ENCODE measurements around the gene TMEM98. TPM values are rescaled to one million over a fixed set of nuclear protein-coding genes. Genes with fewer than 3 reads are reported as not detected.

TMEM98 gene
- total RNA-seq, 1 experiment from 2014 or later: 67.6 TPM

DNA sequence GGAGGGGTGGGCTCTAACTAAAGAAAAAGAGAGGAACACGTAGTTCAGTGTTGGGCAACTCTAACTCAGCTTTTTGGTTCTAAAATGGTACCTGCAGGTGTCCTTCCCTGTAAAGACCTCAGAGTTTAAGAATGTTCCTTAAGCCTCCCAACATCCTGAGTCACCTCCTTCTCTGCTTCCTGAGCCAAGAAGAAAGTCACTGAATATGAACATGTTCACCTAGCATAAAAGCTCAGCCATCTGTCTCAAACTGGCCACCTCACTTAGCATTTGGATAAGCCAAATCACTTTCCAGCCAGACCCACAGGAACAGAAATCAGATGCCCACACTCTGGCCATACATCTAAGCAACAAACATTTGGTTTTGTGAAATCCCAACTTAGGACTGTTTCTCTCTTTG, 3.7 kb downstream of the TMEM98 start:
- peaks cover 6% of the 10 kb centered on the region for H3K36me3 ChIP-seq (ENCODE audit: insufficient read depth, low read length, poor library complexity, severe bottlenecking)
- ChIA-PET CTCF (no interaction called here), POLR2A (ENCODE audit: low non-redundant PET) (no interaction called here)
- no peak overlapping the region for H3K27ac ChIP-seq (ENCODE audit: low read depth, low read length, poor library complexity, severe bottlenecking)
- no peaks in the 10 kb centered on the region for H3K9me3 ChIP-seq (ENCODE audit: low read depth, low read length, poor library complexity, severe bottlenecking)
- TF ChIP-seq, protein P1, sequence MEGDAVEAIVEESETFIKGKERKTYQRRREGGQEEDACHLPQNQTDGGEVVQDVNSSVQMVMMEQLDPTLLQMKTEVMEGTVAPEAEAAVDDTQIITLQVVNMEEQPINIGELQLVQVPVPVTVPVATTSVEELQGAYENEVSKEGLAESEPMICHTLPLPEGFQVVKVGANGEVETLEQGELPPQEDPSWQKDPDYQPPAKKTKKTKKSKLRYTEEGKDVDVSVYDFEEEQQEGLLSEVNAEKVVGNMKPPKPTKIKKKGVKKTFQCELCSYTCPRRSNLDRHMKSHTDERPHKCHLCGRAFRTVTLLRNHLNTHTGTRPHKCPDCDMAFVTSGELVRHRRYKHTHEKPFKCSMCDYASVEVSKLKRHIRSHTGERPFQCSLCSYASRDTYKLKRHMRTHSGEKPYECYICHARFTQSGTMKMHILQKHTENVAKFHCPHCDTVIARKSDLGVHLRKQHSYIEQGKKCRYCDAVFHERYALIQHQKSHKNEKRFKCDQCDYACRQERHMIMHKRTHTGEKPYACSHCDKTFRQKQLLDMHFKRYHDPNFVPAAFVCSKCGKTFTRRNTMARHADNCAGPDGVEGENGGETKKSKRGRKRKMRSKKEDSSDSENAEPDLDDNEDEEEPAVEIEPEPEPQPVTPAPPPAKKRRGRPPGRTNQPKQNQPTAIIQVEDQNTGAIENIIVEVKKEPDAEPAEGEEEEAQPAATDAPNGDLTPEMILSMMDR (conservative IDR thresholded peaks at IDR 0.05; ENCODE audit: low read depth, low read length): no peak
- no peak for TF ChIP-seq EZH2 (IDR thresholded peaks at IDR 0.05; ENCODE audit: borderline replicate concordance, low read depth, low read length, poor library complexity, severe bottlenecking)
- intact Hi-C loops (cut with micrococcal nuclease; ENCODE audit: unreplicated experiment): no loop called here
- H3K27me3 ChIP-seq (replicated peaks; ENCODE audit: insufficient read depth, low read depth, low read length, poor library complexity): no peaks in the 10 kb centered on the region
- no TSS peak for BruUV-seq (replicated peaks)
- no peak overlapping the region for H3K4me3 ChIP-seq (ENCODE audit: low read depth, low read length, poor library complexity, severe bottlenecking)
- no peak for DNase-seq (ENCODE audit: low spot score)
- H3K4me1 ChIP-seq (ENCODE audit: insufficient read depth, low read length, poor library complexity, severe bottlenecking): peaks cover 7% of the 10 kb centered on the region

- intact Hi-C loops (cut with micrococcal nuclease; ENCODE audit: unreplicated experiment): no loop called here
- POLR2A ChIA-PET (ENCODE audit: low non-redundant PET): no interaction called here
- DNase-seq (ENCODE audit: low spot score): no peak
- Histone ChIP-seq H3K4me3 (ENCODE audit: low read depth, low read length, poor library complexity, severe bottlenecking) (no peak overlapping the region), H3K27ac (ENCODE audit: low read depth, low read length, poor library complexity, severe bottlenecking) (no peak overlapping the region), H3K27me3 (replicated peaks; ENCODE audit: insufficient read depth, low read depth, low read length, poor library complexity) (no peaks in the 10 kb centered on the region), H3K4me1 (ENCODE audit: insufficient read depth, low read length, poor library complexity, severe bottlenecking) (peaks cover 11% of the 10 kb centered on the region), H3K9me3 (ENCODE audit: low read depth, low read length, poor library complexity, severe bottlenecking) (no peaks in the 10 kb centered on the region), H3K36me3 (ENCODE audit: insufficient read depth, low read length, poor library complexity, severe bottlenecking) (peaks cover 12% of the 10 kb centered on the region)
- no TSS peak for BruUV-seq (replicated peaks)
- TF ChIP-seq, protein P1 (conservative IDR thresholded peaks at IDR 0.05; ENCODE audit: low read depth, low read length): no peak
- no peak for TF ChIP-seq EZH2 (IDR thresholded peaks at IDR 0.05; ENCODE audit: borderline replicate concordance, low read depth, low read length, poor library complexity, severe bottlenecking)
- CTCF ChIA-PET: no interaction called here
Observed at GRCh38 chr17:32933881-32934280, 5.9 kb downstream of the TMEM98 start.

DNA sequence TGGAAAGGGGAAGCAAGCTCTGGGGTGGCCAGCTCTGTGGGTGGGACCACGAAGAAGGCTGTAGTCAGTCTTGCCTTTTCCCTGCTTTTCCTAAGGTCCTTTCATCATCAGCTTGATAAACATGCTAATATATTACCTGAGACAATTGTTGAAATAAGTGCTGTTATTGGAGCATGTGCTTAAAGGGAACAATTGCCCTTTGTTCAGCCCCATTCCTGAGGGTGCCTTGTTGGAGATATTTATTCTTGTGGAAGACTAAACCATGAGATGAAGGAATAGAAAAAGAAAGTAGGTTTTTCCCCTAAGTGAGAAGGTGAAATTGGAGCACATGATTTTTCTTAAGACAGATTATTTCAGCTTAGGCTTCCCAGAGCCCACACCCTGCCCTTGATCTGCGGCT, 7.8 kb downstream of the TMEM98 start:
- Histone ChIP-seq H3K27ac (ENCODE audit: low read depth, low read length, poor library complexity, severe bottlenecking) (no peak overlapping the region), H3K9me3 (ENCODE audit: low read depth, low read length, poor library complexity, severe bottlenecking) (no peaks in the 10 kb centered on the region), H3K27me3 (replicated peaks; ENCODE audit: insufficient read depth, low read depth, low read length, poor library complexity) (no peaks in the 10 kb centered on the region), H3K36me3 (ENCODE audit: insufficient read depth, low read length, poor library complexity, severe bottlenecking) (peaks cover 14% of the 10 kb centered on the region), H3K4me1 (ENCODE audit: insufficient read depth, low read length, poor library complexity, severe bottlenecking) (peaks cover 11% of the 10 kb centered on the region), H3K4me3 (ENCODE audit: low read depth, low read length, poor library complexity, severe bottlenecking) (no peak overlapping the region)
- ChIA-PET CTCF (no interaction called here), POLR2A (ENCODE audit: low non-redundant PET) (interaction anchor here (0.6 kb wide), 1 partner anchor 97 kb away, joined by 3 read pairs; no protein-coding TSS in a partner anchor)
- no peak for DNase-seq (ENCODE audit: low spot score)
- no peak for TF ChIP-seq EZH2 (IDR thresholded peaks at IDR 0.05; ENCODE audit: borderline replicate concordance, low read depth, low read length, poor library complexity, severe bottlenecking)
- TF ChIP-seq, protein P1 (conservative IDR thresholded peaks at IDR 0.05; ENCODE audit: low read depth, low read length): no peak
- intact Hi-C loops (cut with micrococcal nuclease; ENCODE audit: unreplicated experiment): no loop called here
- BruUV-seq (replicated peaks): no TSS peak
